GM21367 (cell line): ENCODE data around the gene IGFBP3.

Source experiments
- ATAC-seq: cut with Tn5 transposase; IDR thresholded peaks from one replicate; pipeline ENCODE4 v1.9.1; 2021; ENCODE audit not compliant: unreplicated experiment

The IGFBP3 gene

GRCh38 chr7:45892407-45893035 is 28.6 kb downstream of the IGFBP3 start:
- ATAC-seq: no peak

- ATAC-seq: no peak
Observed at GRCh38 chr7:45891462-45892402, 29.3 kb downstream of the IGFBP3 start.

GRCh38 chr7:45890902-45891461 is 30.1 kb downstream of the IGFBP3 start:
- no peak for ATAC-seq

- ATAC-seq: no peak
Observed at GRCh38 chr7:45890125-45890901, 30.8 kb downstream of the IGFBP3 start.

- ATAC-seq: no peak
Observed at GRCh38 chr7:45889367-45890067, 31.6 kb downstream of the IGFBP3 start.

GRCh38 chr7:45888993-45889366 is 32.1 kb downstream of the IGFBP3 start:
- no peak for ATAC-seq

- no peak for ATAC-seq
Observed at GRCh38 chr7:45888185-45888992, 32.7 kb downstream of the IGFBP3 start, which contains the start of gene IGFBP1. IGFBP1 (plus strand) TSS chr7:45888488; CDS start chr7:45888653, 165 bp downstream.

- no peak for ATAC-seq
Observed at GRCh38 chr7:45886931-45887667, 34.0 kb downstream of the IGFBP3 start.

GRCh38 chr7:45885264-45885882 is 35.7 kb downstream of the IGFBP3 start:
- ATAC-seq: no peak

GRCh38 chr7:45884136-45884535 is 36.9 kb downstream of the IGFBP3 start:
- ATAC-seq: no peak

GRCh38 chr7:45882465-45882810 is 38.6 kb downstream of the IGFBP3 start:
- no peak for ATAC-seq

GRCh38 chr7:45881759-45882464 is 39.2 kb downstream of the IGFBP3 start:
- no peak for ATAC-seq

GRCh38 chr7:45881280-45881758 is 39.8 kb downstream of the IGFBP3 start:
- no peak for ATAC-seq

- no peak for ATAC-seq
Observed at GRCh38 chr7:45880433-45880860, 40.6 kb downstream of the IGFBP3 start.

GRCh38 chr7:45878457-45879144 is 42.5 kb downstream of the IGFBP3 start:
- no peak for ATAC-seq

GRCh38 chr7:45876519-45876918 is 44.6 kb downstream of the IGFBP3 start:
- ATAC-seq: no peak

- ATAC-seq: no peak
Observed at GRCh38 chr7:45874408-45875131, 46.5 kb downstream of the IGFBP3 start.
